Measurements from ENCODE around the gene ACYP2.

- TF ChIP-seq, protein P1, sequence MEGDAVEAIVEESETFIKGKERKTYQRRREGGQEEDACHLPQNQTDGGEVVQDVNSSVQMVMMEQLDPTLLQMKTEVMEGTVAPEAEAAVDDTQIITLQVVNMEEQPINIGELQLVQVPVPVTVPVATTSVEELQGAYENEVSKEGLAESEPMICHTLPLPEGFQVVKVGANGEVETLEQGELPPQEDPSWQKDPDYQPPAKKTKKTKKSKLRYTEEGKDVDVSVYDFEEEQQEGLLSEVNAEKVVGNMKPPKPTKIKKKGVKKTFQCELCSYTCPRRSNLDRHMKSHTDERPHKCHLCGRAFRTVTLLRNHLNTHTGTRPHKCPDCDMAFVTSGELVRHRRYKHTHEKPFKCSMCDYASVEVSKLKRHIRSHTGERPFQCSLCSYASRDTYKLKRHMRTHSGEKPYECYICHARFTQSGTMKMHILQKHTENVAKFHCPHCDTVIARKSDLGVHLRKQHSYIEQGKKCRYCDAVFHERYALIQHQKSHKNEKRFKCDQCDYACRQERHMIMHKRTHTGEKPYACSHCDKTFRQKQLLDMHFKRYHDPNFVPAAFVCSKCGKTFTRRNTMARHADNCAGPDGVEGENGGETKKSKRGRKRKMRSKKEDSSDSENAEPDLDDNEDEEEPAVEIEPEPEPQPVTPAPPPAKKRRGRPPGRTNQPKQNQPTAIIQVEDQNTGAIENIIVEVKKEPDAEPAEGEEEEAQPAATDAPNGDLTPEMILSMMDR (IDR thresholded peaks at IDR 0.05), result peak in 3 of 5 experiments; percentile 5 to 36 (median 14)
- peak; percentile 76 to 91 for TF ChIP-seq POLR2A (IDR thresholded peaks at IDR 0.05)
Measured at GRCh38 chr2:54115284-54116137, at the start of gene ACYP2.
